Nephron (organoid): ENCODE measurements around the gene ANKRD13B.
"Not testable (repeated sequence)": the region's sequence is repeated elsewhere in the genome, so short reads cannot be mapped to it uniquely, and the experiment has no call there.

Source experiments
- H3K27ac Mint-ChIP-seq, 3 experiments: 2 replicates each; pipeline ENCODE4 v1.8.0; 2020; ENCODE audit warnings: mixed read lengths in 3 of 3, mild to moderate bottlenecking in 2 of 3, moderate library complexity in 1 of 3
- H3K27me3 Mint-ChIP-seq: 2 replicates; pipeline ENCODE4 v1.8.0; 2021; ENCODE audit warnings: low read depth, mild to moderate bottlenecking, moderate library complexity, mixed read lengths
- H3K36me3 Mint-ChIP-seq: 2 replicates; pipeline ENCODE4 v1.8.0; 2020; ENCODE audit warnings: low read depth, mixed read lengths
- H3K4me1 Mint-ChIP-seq: 2 replicates; pipeline ENCODE4 v1.8.0; 2020; ENCODE audit warnings: mixed read lengths
- H3K4me3 Mint-ChIP-seq, 3 experiments: 2 replicates each; pipeline ENCODE4 v1.8.0; 2020; ENCODE audit warnings: mild to moderate bottlenecking in 3 of 3, mixed read lengths in 3 of 3, moderate library complexity in 2 of 3
- H3K9me3 Mint-ChIP-seq: 2 replicates; pipeline ENCODE4 v1.8.0; 2020; ENCODE audit warnings: mixed read lengths
- TF ChIP-seq, protein P1 (sequence below), 3 experiments: fragments of 200-600 bp; sonication (generic); IDR thresholded peaks; one replicate each; pipeline ENCODE4 v1.5.0; 2021; ENCODE audit warnings: antibody characterized with exemption in 3 of 3; ENCODE audit not compliant: unreplicated experiment in 3 of 3

ANKRD13B gene

GRCh38 chr17:29555840-29556239, 37.1 kb upstream of the ANKRD13B start:
- Mint-ChIP-seq H3K9me3 (no peaks in the 10 kb centered on the region), H3K27ac (peak overlapping the region in 2 of 3 experiments; percentile 26 to 78), H3K4me3 (no peak overlapping the region), H3K4me1 (peaks cover 6% of the 10 kb centered on the region), H3K27me3 (peaks cover 12% of the 10 kb centered on the region), H3K36me3 (no peaks in the 10 kb centered on the region)
- TF ChIP-seq, protein P1, sequence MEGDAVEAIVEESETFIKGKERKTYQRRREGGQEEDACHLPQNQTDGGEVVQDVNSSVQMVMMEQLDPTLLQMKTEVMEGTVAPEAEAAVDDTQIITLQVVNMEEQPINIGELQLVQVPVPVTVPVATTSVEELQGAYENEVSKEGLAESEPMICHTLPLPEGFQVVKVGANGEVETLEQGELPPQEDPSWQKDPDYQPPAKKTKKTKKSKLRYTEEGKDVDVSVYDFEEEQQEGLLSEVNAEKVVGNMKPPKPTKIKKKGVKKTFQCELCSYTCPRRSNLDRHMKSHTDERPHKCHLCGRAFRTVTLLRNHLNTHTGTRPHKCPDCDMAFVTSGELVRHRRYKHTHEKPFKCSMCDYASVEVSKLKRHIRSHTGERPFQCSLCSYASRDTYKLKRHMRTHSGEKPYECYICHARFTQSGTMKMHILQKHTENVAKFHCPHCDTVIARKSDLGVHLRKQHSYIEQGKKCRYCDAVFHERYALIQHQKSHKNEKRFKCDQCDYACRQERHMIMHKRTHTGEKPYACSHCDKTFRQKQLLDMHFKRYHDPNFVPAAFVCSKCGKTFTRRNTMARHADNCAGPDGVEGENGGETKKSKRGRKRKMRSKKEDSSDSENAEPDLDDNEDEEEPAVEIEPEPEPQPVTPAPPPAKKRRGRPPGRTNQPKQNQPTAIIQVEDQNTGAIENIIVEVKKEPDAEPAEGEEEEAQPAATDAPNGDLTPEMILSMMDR (IDR thresholded peaks at IDR 0.05; ENCODE audit: unreplicated experiment in 3 of 3) = no peak

- TF ChIP-seq, protein P1 (IDR thresholded peaks at IDR 0.05; ENCODE audit: unreplicated experiment in 3 of 3) = no peak
- H3K9me3 Mint-ChIP-seq = no peaks in the 10 kb centered on the region
- H3K36me3 Mint-ChIP-seq = no peaks in the 10 kb centered on the region
- H3K27ac Mint-ChIP-seq = no peak overlapping the region
- H3K4me1 Mint-ChIP-seq = peaks cover 12% of the 10 kb centered on the region
- no peak overlapping the region for H3K4me3 Mint-ChIP-seq
- peaks cover 23% of the 10 kb centered on the region for H3K27me3 Mint-ChIP-seq
Observed at GRCh38 chr17:29557085-29557738, 35.7 kb upstream of the ANKRD13B start.

DNA sequence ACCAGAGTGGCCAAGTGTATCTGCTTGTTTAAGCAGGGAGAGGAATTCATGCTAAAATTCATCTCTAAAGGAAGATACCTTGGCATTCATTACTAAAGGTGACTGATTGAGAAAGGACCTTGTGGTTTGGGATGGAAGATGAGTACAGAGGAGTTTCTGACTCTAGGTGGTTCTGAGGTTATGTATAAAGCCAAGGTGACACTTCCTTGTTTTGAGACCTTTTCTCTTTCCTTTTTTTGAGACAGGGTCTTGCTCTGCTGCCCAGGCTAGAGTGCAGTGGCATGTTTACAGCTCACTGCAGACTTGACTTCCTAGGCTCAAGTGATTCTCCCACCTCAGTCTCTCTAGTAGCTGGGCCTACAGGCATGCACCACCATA, 35.2 kb upstream of the ANKRD13B start:
- Mint-ChIP-seq H3K9me3 (no peaks in the 10 kb centered on the region), H3K4me1 (peaks cover 12% of the 10 kb centered on the region), H3K4me3 (no peak overlapping the region), H3K27ac (no peak overlapping the region), H3K27me3 (peaks cover 28% of the 10 kb centered on the region), H3K36me3 (no peaks in the 10 kb centered on the region)
- TF ChIP-seq, protein P1 (IDR thresholded peaks at IDR 0.05; ENCODE audit: unreplicated experiment in 3 of 3) = no peak

- not testable (repeated sequence) for H3K36me3 Mint-ChIP-seq, H3K4me3 Mint-ChIP-seq, H3K27ac Mint-ChIP-seq, H3K9me3 Mint-ChIP-seq
- Mint-ChIP-seq H3K4me1 (peaks cover 12% of the 10 kb centered on the region), H3K27me3 (peaks cover 32% of the 10 kb centered on the region)
Observed at GRCh38 chr17:29558139-29558538, 34.8 kb upstream of the ANKRD13B start.

GRCh38 chr17:29559640-29560039, 33.3 kb upstream of the ANKRD13B start:
- Mint-ChIP-seq H3K27ac (no peak overlapping the region), H3K36me3 (no peaks in the 10 kb centered on the region), H3K4me3 (no peak overlapping the region), H3K9me3 (no peaks in the 10 kb centered on the region), H3K27me3 (peaks cover 41% of the 10 kb centered on the region), H3K4me1 (peaks cover 18% of the 10 kb centered on the region)
- TF ChIP-seq, protein P1 (IDR thresholded peaks at IDR 0.05; ENCODE audit: unreplicated experiment in 3 of 3) = no peak

- Mint-ChIP-seq H3K4me3 (no peak overlapping the region), H3K27me3 (peaks cover 48% of the 10 kb centered on the region), H3K36me3 (no peaks in the 10 kb centered on the region), H3K9me3 (no peaks in the 10 kb centered on the region), H3K27ac (no peak overlapping the region), H3K4me1 (peaks cover 18% of the 10 kb centered on the region)
- TF ChIP-seq, protein P1 (IDR thresholded peaks at IDR 0.05; ENCODE audit: unreplicated experiment in 3 of 3) = no peak
Observed at GRCh38 chr17:29560316-29560715, 32.6 kb upstream of the ANKRD13B start.
